Loucy (cell line): ENCODE measurements around the gene IFITM10.

Source experiments
- H2AFZ ChIP-seq: fragments of 200-600 bp; sonication (generic); 2 replicates; pipeline ENCODE4 v1.6.0; 2016; ENCODE audit warnings: antibody characterized with exemption, mild to moderate bottlenecking, low read length, moderate library complexity
- H3F3A ChIP-seq: fragments of 200-600 bp; 2 replicates; pipeline ENCODE4 v1.6.0; 2016; ENCODE audit warnings: antibody characterized with exemption, low read depth, mild to moderate bottlenecking
- H3K27me3 ChIP-seq: fragments of 200-600 bp; sonication (generic); 2 replicates; pipeline ENCODE4 v1.6.1; 2014; ENCODE audit warnings: low read length, mild to moderate bottlenecking; ENCODE audit not compliant: insufficient read depth, poor library complexity, severe bottlenecking
- H3K36me3 ChIP-seq: fragments of 200-600 bp; sonication (generic); 2 replicates; pipeline ENCODE4 v1.6.1; 2016; ENCODE audit warnings: low read length; ENCODE audit not compliant: insufficient read depth
- H3K4me1 ChIP-seq: fragments of 200-600 bp; sonication (generic); 2 replicates; pipeline ENCODE4 v1.5.1; 2014; ENCODE audit warnings: low read length, mild to moderate bottlenecking; ENCODE audit not compliant: insufficient read depth, poor library complexity, severe bottlenecking
- H3K4me2 ChIP-seq: fragments of 200-600 bp; sonication (generic); 2 replicates; pipeline ENCODE4 v1.6.0; 2014; ENCODE audit warnings: antibody characterized with exemption, low read length, low read depth, mild to moderate bottlenecking; ENCODE audit not compliant: poor library complexity, severe bottlenecking
- H3K4me3 ChIP-seq: fragments of 200-600 bp; sonication (generic); 2 replicates; pipeline ENCODE4 v1.5.1; 2014; ENCODE audit warnings: low read length, mild to moderate bottlenecking, mixed read lengths; ENCODE audit not compliant: poor library complexity, severe bottlenecking
- H3K79me2 ChIP-seq: fragments of 200-600 bp; sonication (generic); 2 replicates; pipeline ENCODE4 v1.6.1; 2014; ENCODE audit warnings: low read length; ENCODE audit not compliant: insufficient read depth
- H3K9ac ChIP-seq: fragments of 200-600 bp; sonication (generic); 2 replicates; pipeline ENCODE4 v1.6.0; 2014; ENCODE audit warnings: mild to moderate bottlenecking, low read depth, low read length, moderate library complexity; ENCODE audit not compliant: poor library complexity, severe bottlenecking
- H3K9me2 ChIP-seq: fragments of 200-600 bp; sonication (generic); replicated peaks from 2 replicates; pipeline ENCODE4 v1.6.1; 2016; ENCODE audit warnings: low read depth, low read length, mixed read lengths
- H3K9me3 ChIP-seq: fragments of 200-600 bp; sonication (generic); 2 replicates; pipeline ENCODE4 v1.6.1; 2014; ENCODE audit warnings: mild to moderate bottlenecking, antibody characterized with exemption, low read length, low read depth; ENCODE audit not compliant: insufficient read depth
- H4K20me1 ChIP-seq: fragments of 200-600 bp; sonication (generic); 2 replicates; pipeline ENCODE4 v1.6.0; 2014; ENCODE audit warnings: antibody characterized with exemption, low read length, mild to moderate bottlenecking; ENCODE audit not compliant: insufficient read depth, poor library complexity, severe bottlenecking
- EZH2phosphoT487 ChIP-seq: fragments of 200-600 bp; IDR thresholded peaks from 2 replicates; pipeline ENCODE4 v1.6.1; 2018; ENCODE audit warnings: antibody characterized with exemption, mild to moderate bottlenecking, moderate library complexity, borderline replicate concordance
- TF ChIP-seq, protein P1 (sequence below): fragments of 200-600 bp; sonication (generic); conservative IDR thresholded peaks from 2 replicates; pipeline ENCODE4 v1.5.1; 2014; ENCODE audit warnings: mild to moderate bottlenecking, antibody characterized with exemption, low read length

The IFITM10 gene

DNA sequence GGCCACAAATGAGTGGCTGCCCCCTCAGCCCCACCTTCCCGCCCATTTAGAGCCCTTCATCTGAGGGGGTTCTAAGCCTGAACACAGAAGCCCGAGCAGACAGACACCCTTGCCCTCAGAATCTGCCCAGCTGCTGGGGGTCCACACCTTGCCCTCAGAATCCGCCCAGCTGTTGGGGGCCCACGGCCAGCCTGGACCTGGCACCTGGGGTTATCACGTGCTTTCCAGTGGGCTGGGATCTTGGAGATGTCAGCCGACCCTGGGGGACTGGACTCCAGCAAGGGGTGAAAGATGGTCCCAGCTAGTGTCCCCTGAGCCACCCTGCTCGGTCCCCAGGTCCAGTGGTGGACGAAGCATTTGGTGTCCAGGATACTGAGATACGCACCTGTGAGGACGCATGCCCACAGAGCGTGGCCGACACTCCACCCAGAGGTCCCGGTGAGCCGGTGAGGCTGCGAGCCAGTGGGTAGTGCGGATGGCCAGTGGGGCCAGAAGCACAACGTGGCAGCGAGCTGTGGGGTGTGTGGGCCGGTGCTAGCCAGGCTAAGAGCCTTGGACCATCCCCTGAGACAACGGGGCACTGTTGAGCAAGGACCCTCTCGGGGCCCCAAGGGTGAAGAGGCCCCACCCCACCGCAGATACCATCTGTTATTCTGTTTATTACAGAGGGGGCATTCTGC is 16.5 kb upstream of the IFITM10 start:
- Histone ChIP-seq H3K36me3 (no peaks in the 10 kb centered on the region), H4K20me1 (peaks cover 12% of the 10 kb centered on the region), H3K9me3 (no peaks in the 10 kb centered on the region), H2AFZ (no peak overlapping the region), H3K4me1 (peaks cover 29% of the 10 kb centered on the region), H3K27me3 (peaks cover 3% of the 10 kb centered on the region), H3K9ac (no peak overlapping the region), H3K79me2 (peaks cover 19% of the 10 kb centered on the region), H3K4me2 (no peak overlapping the region), H3K9me2 (no peaks in the 10 kb centered on the region), H3F3A (no peaks in the 10 kb centered on the region), H3K4me3 (no peak overlapping the region)
- TF ChIP-seq EZH2phosphoT487 = no peak
- TF ChIP-seq, protein P1, sequence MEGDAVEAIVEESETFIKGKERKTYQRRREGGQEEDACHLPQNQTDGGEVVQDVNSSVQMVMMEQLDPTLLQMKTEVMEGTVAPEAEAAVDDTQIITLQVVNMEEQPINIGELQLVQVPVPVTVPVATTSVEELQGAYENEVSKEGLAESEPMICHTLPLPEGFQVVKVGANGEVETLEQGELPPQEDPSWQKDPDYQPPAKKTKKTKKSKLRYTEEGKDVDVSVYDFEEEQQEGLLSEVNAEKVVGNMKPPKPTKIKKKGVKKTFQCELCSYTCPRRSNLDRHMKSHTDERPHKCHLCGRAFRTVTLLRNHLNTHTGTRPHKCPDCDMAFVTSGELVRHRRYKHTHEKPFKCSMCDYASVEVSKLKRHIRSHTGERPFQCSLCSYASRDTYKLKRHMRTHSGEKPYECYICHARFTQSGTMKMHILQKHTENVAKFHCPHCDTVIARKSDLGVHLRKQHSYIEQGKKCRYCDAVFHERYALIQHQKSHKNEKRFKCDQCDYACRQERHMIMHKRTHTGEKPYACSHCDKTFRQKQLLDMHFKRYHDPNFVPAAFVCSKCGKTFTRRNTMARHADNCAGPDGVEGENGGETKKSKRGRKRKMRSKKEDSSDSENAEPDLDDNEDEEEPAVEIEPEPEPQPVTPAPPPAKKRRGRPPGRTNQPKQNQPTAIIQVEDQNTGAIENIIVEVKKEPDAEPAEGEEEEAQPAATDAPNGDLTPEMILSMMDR = no peak

DNA sequence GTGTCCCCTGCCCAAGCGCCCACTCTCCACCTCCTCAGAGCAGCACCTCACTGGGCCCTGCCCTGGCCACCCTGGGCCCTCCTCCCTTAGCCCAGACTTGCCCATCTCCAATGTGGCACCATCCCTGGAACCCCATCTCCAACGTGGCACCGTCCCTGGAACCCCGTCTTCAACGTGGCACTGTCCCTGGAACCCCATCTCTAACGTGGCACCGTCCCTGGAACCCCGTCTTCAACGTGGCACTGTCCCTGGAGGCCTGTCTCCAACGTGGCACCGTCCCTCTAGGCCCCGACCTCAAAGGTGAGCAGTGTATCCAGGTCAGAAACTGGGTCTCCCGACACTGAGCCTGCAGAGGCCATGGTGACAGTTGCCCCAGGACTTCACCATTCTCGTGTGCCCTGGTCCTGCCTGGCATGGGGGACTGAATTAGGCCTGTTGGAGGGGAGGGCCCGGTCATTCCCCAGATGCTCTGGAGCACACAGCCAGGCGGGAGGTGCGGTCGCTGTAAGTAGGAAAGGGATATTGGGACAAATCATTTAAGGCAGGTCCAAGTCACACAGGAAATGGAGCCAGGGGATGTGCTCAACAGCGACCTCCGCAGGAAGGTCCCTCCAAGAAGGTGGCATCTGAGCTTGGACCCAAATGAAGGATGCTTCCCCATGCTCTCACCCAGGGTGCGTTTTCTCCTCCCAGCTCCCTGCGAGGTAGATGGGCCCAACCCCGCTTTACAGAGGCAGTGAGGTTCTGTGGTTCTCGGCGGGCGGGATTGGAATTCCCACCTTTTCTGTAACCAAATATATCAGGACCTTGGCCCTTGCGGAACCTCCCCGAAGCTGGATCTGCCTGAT is 15.7 kb upstream of the IFITM10 start:
- no peaks in the 10 kb centered on the region for H3K9me3 ChIP-seq
- H2AFZ ChIP-seq = no peak overlapping the region
- peaks cover 28% of the 10 kb centered on the region for H3K4me1 ChIP-seq
- no peaks in the 10 kb centered on the region for H3K36me3 ChIP-seq
- no peaks in the 10 kb centered on the region for H3K9me2 ChIP-seq
- H3K4me2 ChIP-seq = no peak overlapping the region
- peaks cover 3% of the 10 kb centered on the region for H3K27me3 ChIP-seq
- no peaks in the 10 kb centered on the region for H3F3A ChIP-seq
- TF ChIP-seq, protein P1 = peak; percentile 53
- no peak for TF ChIP-seq EZH2phosphoT487
- no peak overlapping the region for H3K4me3 ChIP-seq
- H3K9ac ChIP-seq = no peak overlapping the region
- peaks cover 12% of the 10 kb centered on the region for H4K20me1 ChIP-seq
- peaks cover 27% of the 10 kb centered on the region for H3K79me2 ChIP-seq

DNA sequence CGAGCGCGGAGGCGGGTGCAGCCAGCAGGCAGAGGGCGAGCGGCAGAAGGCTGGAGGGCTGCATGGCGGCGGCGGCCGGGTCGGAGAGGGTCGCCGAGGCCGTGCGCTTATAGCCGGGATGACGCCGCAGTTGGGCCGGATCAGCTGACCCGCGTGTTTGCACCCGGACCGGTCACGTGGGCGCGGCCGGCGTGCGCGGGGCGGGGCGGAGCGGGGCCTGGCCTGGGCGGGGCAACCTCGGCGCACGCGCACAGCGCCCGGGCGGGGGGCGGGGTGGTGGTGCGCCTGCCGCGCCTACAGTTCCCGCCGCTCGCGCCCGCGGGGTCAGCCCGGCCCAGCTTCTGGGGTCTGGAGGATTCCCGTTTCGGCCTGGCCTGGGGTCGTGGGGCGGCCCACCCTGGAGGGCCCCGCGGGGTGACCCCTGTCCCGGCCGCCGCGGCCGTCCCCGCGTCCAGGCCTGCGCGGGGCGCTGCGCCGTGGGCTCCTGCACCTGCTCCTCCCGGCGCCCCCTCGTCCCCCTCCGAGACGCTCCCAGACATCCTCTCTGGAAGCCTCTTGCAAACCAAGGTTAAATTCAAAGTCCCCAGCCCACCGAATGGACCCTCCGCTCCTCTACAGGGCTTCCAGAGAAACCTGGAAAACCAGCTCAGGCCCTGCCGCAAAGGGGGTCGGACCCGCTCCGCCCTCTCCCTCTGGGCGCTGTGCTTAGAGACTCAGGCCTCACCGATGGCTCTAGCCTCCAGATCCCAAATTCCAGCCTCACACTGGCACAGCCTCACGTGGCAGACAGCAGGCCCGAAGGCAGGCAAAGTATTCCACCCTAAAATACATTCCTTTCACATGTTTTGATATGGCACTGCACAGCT is 13.6 kb upstream of the IFITM10 start, which contains the start of gene CTSD:
Gene CTSD (minus strand): TSS at position 132 of the 866 bp plus-strand sequence. CDS start 68 bp downstream, at position 64.
- no peaks in the 10 kb centered on the region for H3K9me3 ChIP-seq
- H3F3A ChIP-seq = no peaks in the 10 kb centered on the region
- no peaks in the 10 kb centered on the region for H3K36me3 ChIP-seq
- H4K20me1 ChIP-seq = peaks cover 12% of the 10 kb centered on the region
- H2AFZ ChIP-seq = peak within 1 kb of the TSS; percentile 50; the same call in 1 of the 2 replicates
- peak within 1 kb of the TSS; percentile 95 for H3K4me3 ChIP-seq
- H3K79me2 ChIP-seq = peaks cover 47% of the 10 kb centered on the region
- H3K27me3 ChIP-seq = peaks cover 3% of the 10 kb centered on the region
- H3K9ac ChIP-seq = peak within 1 kb of the TSS; percentile 99
- TF ChIP-seq, protein P1 = peak; percentile 27; the same call in 1 of the 2 replicates
- TF ChIP-seq EZH2phosphoT487 = no peak
- H3K9me2 ChIP-seq = no peaks in the 10 kb centered on the region
- peak within 1 kb of the TSS; percentile 100 for H3K4me2 ChIP-seq
- H3K4me1 ChIP-seq = peaks cover 46% of the 10 kb centered on the region
